ENCODE measurements around the gene OCIAD2. TPM values are rescaled to one million over a fixed set of nuclear protein-coding genes. Genes with fewer than 3 reads are reported as not detected.

The OCIAD2 gene
- total RNA-seq, 1 donor from 2014 or later, result 30.6 TPM

- no peaks in the 10 kb centered on the region for H3K9me3 ChIP-seq
- no peaks in the 10 kb centered on the region for H3K36me3 ChIP-seq
- DNase-seq (no peak), ATAC-seq (no peak)
- TF ChIP-seq CTCF (IDR thresholded peaks at IDR 0.05), result no peak
- no peaks in the 10 kb centered on the region for H3K4me1 ChIP-seq
- no peak overlapping the region for H3K27ac ChIP-seq
- no peaks in the 10 kb centered on the region for H3K27me3 ChIP-seq
- intact Hi-C loops (cut with DNase I), result no loop called here
- no peak overlapping the region for H3K4me3 ChIP-seq
Measured at GRCh38 chr4:48913346-48913745, 6.8 kb upstream of the OCIAD2 start.

- H3K36me3 ChIP-seq, result no peaks in the 10 kb centered on the region
- DNase-seq (no peak), ATAC-seq (no peak)
- TF ChIP-seq CTCF (IDR thresholded peaks at IDR 0.05), result no peak
- intact Hi-C loops (cut with DNase I), result no loop called here
- H3K27me3 ChIP-seq, result no peaks in the 10 kb centered on the region
- H3K9me3 ChIP-seq, result no peaks in the 10 kb centered on the region
- no peaks in the 10 kb centered on the region for H3K4me1 ChIP-seq
- no peak overlapping the region for H3K4me3 ChIP-seq
- H3K27ac ChIP-seq, result no peak overlapping the region
Measured at GRCh38 chr4:48912349-48912748, 5.8 kb upstream of the OCIAD2 start.

GRCh38 chr4:48910511-48910910 is 3.9 kb upstream of the OCIAD2 start:
- Histone ChIP-seq H3K27me3 (no peaks in the 10 kb centered on the region), H3K4me1 (peaks cover 4% of the 10 kb centered on the region), H3K4me3 (no peak overlapping the region), H3K9me3 (no peaks in the 10 kb centered on the region), H3K27ac (no peak overlapping the region), H3K36me3 (no peaks in the 10 kb centered on the region)
- TF ChIP-seq CTCF (IDR thresholded peaks at IDR 0.05), result no peak
- DNase-seq (no peak), ATAC-seq (no peak)
- intact Hi-C loops (cut with DNase I), result no loop called here

- H3K27ac ChIP-seq, result no peak overlapping the region
- no peaks in the 10 kb centered on the region for H3K27me3 ChIP-seq
- no peaks in the 10 kb centered on the region for H3K36me3 ChIP-seq
- no peak overlapping the region for H3K4me3 ChIP-seq
- no peak for DNase-seq
- no peak for TF ChIP-seq CTCF (IDR thresholded peaks at IDR 0.05)
- ATAC-seq, result peak; percentile 29
- intact Hi-C loops (cut with DNase I), result no loop called here
- H3K4me1 ChIP-seq, result peaks cover 11% of the 10 kb centered on the region
- H3K9me3 ChIP-seq, result no peaks in the 10 kb centered on the region
Measured at GRCh38 chr4:48909697-48910096, 3.1 kb upstream of the OCIAD2 start.

GRCh38 chr4:48908687-48909086 is 2.1 kb upstream of the OCIAD2 start:
- DNase-seq (no peak), ATAC-seq (no peak)
- H3K4me1 ChIP-seq, result peaks cover 11% of the 10 kb centered on the region
- no peak for TF ChIP-seq CTCF (IDR thresholded peaks at IDR 0.05)
- no peaks in the 10 kb centered on the region for H3K27me3 ChIP-seq
- H3K36me3 ChIP-seq, result no peaks in the 10 kb centered on the region
- H3K9me3 ChIP-seq, result no peaks in the 10 kb centered on the region
- intact Hi-C loops (cut with DNase I), result no loop called here
- H3K27ac ChIP-seq, result no peak overlapping the region
- H3K4me3 ChIP-seq, result no peak overlapping the region
